ENCODE measurements around the gene TMEM132A. TPM values are rescaled to one million over a fixed set of nuclear protein-coding genes. Genes with fewer than 3 reads are reported as not detected.

Gene TMEM132A
- total RNA-seq, 1 donor from 2014 or later, result 34.0 TPM

GRCh38 chr11:60944490-60945294 lies 20.4 kb downstream of the TMEM132A start:
- no peak overlapping the region for H3K4me3 ChIP-seq
- H3K9ac ChIP-seq, result no peak overlapping the region
- Mint-ChIP-seq H3K36me3 (no peaks in the 10 kb centered on the region), H3K27ac (peak overlapping the region; percentile 82), H3K27me3 (ENCODE audit: insufficient read depth, low read depth) (peaks cover 10% of the 10 kb centered on the region), H3K9me3 (no peaks in the 10 kb centered on the region), H3K4me3 (no peak overlapping the region), H3K4me1 (peaks cover 28% of the 10 kb centered on the region)
- TF ChIP-seq EZH2phosphoT487 (IDR thresholded peaks at IDR 0.05), result no peak
- TF ChIP-seq CTCF (IDR thresholded peaks at IDR 0.05), result peak; percentile 34
- no peak for DNase-seq (ENCODE audit: low spot score)
- H3K9me3 ChIP-seq (ENCODE audit: low read depth), result no peaks in the 10 kb centered on the region
- no peaks in the 10 kb centered on the region for H3K36me3 ChIP-seq
- no peak overlapping the region for H3K27ac ChIP-seq
- H2AFZ ChIP-seq (replicated peaks), result no peak overlapping the region
- H3K79me2 ChIP-seq (ENCODE audit: low read depth), result no peaks in the 10 kb centered on the region
- no peak overlapping the region for H3K4me2 ChIP-seq
- peaks cover 13% of the 10 kb centered on the region for H3K4me1 ChIP-seq
- peaks cover 11% of the 10 kb centered on the region for H3K27me3 ChIP-seq
- H4K20me1 ChIP-seq (ENCODE audit: low read depth), result no peaks in the 10 kb centered on the region
- no peaks in the 10 kb centered on the region for H3F3A ChIP-seq (ENCODE audit: low read depth)

GRCh38 chr11:60945295-60945667 lies 21.0 kb downstream of the TMEM132A start:
- Mint-ChIP-seq H3K27ac (no peak overlapping the region), H3K36me3 (no peaks in the 10 kb centered on the region), H3K9me3 (no peaks in the 10 kb centered on the region), H3K4me1 (peaks cover 28% of the 10 kb centered on the region), H3K27me3 (ENCODE audit: insufficient read depth, low read depth) (peaks cover 13% of the 10 kb centered on the region), H3K4me3 (no peak overlapping the region)
- Histone ChIP-seq H3K27ac (no peak overlapping the region), H3K27me3 (peaks cover 17% of the 10 kb centered on the region), H3K4me2 (no peak overlapping the region), H3K4me1 (peaks cover 13% of the 10 kb centered on the region), H3K36me3 (no peaks in the 10 kb centered on the region), H3K9me3 (ENCODE audit: low read depth) (no peaks in the 10 kb centered on the region), H3K9ac (no peak overlapping the region), H3K79me2 (ENCODE audit: low read depth) (no peaks in the 10 kb centered on the region), H3F3A (ENCODE audit: low read depth) (peaks cover 5% of the 10 kb centered on the region), H3K4me3 (no peak overlapping the region), H4K20me1 (ENCODE audit: low read depth) (no peaks in the 10 kb centered on the region), H2AFZ (replicated peaks) (no peak overlapping the region)
- TF ChIP-seq CTCF (IDR thresholded peaks at IDR 0.05) (no peak), EZH2phosphoT487 (IDR thresholded peaks at IDR 0.05) (no peak), EZH2 (IDR thresholded peaks at IDR 0.05) (no peak)
- DNase-seq (ENCODE audit: low spot score), result no peak

GRCh38 chr11:60946601-60947264 lies 22.5 kb downstream of the TMEM132A start:
- no peaks in the 10 kb centered on the region for H3K36me3 ChIP-seq
- Mint-ChIP-seq H3K4me1 (peaks cover 30% of the 10 kb centered on the region), H3K36me3 (no peaks in the 10 kb centered on the region), H3K4me3 (peak overlapping the region; percentile 27), H3K27ac (peak overlapping the region; percentile 42), H3K27me3 (ENCODE audit: insufficient read depth, low read depth) (peaks cover 20% of the 10 kb centered on the region), H3K9me3 (no peaks in the 10 kb centered on the region)
- no peak overlapping the region for H2AFZ ChIP-seq (replicated peaks)
- no peak for DNase-seq (ENCODE audit: low spot score)
- H3K4me2 ChIP-seq, result no peak overlapping the region
- H3K9ac ChIP-seq, result no peak overlapping the region
- TF ChIP-seq EZH2 (IDR thresholded peaks at IDR 0.05), result no peak
- no peak for TF ChIP-seq CTCF (IDR thresholded peaks at IDR 0.05)
- no peak for TF ChIP-seq EZH2phosphoT487 (IDR thresholded peaks at IDR 0.05)
- no peak overlapping the region for H3K4me3 ChIP-seq
- peaks cover 14% of the 10 kb centered on the region for H3K4me1 ChIP-seq
- H3K27ac ChIP-seq, result no peak overlapping the region
- H3K27me3 ChIP-seq, result peaks cover 32% of the 10 kb centered on the region
- peaks cover 10% of the 10 kb centered on the region for H3F3A ChIP-seq (ENCODE audit: low read depth)
- no peaks in the 10 kb centered on the region for H3K79me2 ChIP-seq (ENCODE audit: low read depth)
- H3K9me3 ChIP-seq (ENCODE audit: low read depth), result no peaks in the 10 kb centered on the region
- no peaks in the 10 kb centered on the region for H4K20me1 ChIP-seq (ENCODE audit: low read depth)
